Liver (tissue), 9 donors: ENCODE measurements around the gene SGCD. TPM values are rescaled to one million over a fixed set of nuclear protein-coding genes. Genes with fewer than 3 reads are reported as not detected.

Experiments
- DNase-seq: peaks from one replicate; pipeline ENCODE4 v3.0.0-alpha.2; 2017; ENCODE audit warnings: low spot score
- H3K27ac ChIP-seq, 2 donors: one replicate each; pipeline ENCODE4 v1.7.0; 2013; ENCODE audit warnings: inconsistent platforms in 2 of 2, low read length in 2 of 2, control low read depth in 1 of 2, low read depth in 1 of 2, mild to moderate bottlenecking in 1 of 2
- H3K27me3 ChIP-seq, 4 donors: one replicate each; pipeline versions ENCODE4 v1.6.1 to v1.7.0; 2013; ENCODE audit warnings: low read length in 3 of 4, inconsistent platforms in 1 of 4, mild to moderate bottlenecking in 1 of 4, moderate library complexity in 1 of 4; ENCODE audit not compliant: control insufficient read depth in 4 of 4, insufficient read depth in 4 of 4
- H3K36me3 ChIP-seq, 4 donors: one replicate each; pipeline versions ENCODE4 v1.6.1 to v1.7.0; 2013; ENCODE audit warnings: low read length in 3 of 4, mild to moderate bottlenecking in 3 of 4, low read depth in 1 of 4, moderate library complexity in 1 of 4; ENCODE audit not compliant: control insufficient read depth in 4 of 4, insufficient read depth in 3 of 4
- H3K4me1 ChIP-seq, 4 donors: one replicate each; pipeline versions ENCODE4 v1.6.1 to v1.7.0; 2013; ENCODE audit warnings: low read length in 3 of 4, mild to moderate bottlenecking in 3 of 4, moderate library complexity in 1 of 4; ENCODE audit not compliant: control insufficient read depth in 4 of 4, insufficient read depth in 4 of 4
- H3K4me3 ChIP-seq, 3 donors: one replicate each; pipeline versions ENCODE4 v1.6.1 to v1.7.0; 2013; ENCODE audit warnings: low read length in 3 of 3, control low read depth in 1 of 3, low read depth in 1 of 3, mild to moderate bottlenecking in 1 of 3
- H3K9ac ChIP-seq, 2 donors: one replicate each; pipeline ENCODE4 v1.7.0; 2013; ENCODE audit warnings: low read length in 2 of 2, mild to moderate bottlenecking in 2 of 2, moderate library complexity in 2 of 2, control low read depth in 1 of 2, low read depth in 1 of 2
- H3K9me3 ChIP-seq, 4 donors: one replicate each; pipeline versions ENCODE4 v1.6.1 to v1.7.0; 2013; ENCODE audit warnings: low read length in 3 of 4; ENCODE audit not compliant: control insufficient read depth in 4 of 4
- ATF3 ChIP-seq: IDR thresholded peaks from 2 replicates; pipeline ENCODE4 v1.6.1; 2016; ENCODE audit warnings: antibody characterized with exemption
- CTCF ChIP-seq: fragments of 150-350 bp; IDR thresholded peaks from 2 replicates; pipeline ENCODE4 v1.5.1; 2017; ENCODE audit warnings: improper control_type of control experiment, low read depth, low read length; ENCODE audit not compliant: missing input control
- EGR1 ChIP-seq, 2 donors: IDR thresholded peaks; 2 replicates each; pipeline ENCODE4 v1.6.1; 2016 to 2018; ENCODE audit warnings: antibody characterized with exemption in 2 of 2, low read depth in 2 of 2
- FOXA2 ChIP-seq: IDR thresholded peaks from 2 replicates; pipeline ENCODE4 v1.6.1; 2016; ENCODE audit warnings: antibody characterized with exemption
- GABPA ChIP-seq, 2 donors: IDR thresholded peaks in 1 of 2; conservative IDR thresholded peaks in 1 of 2; 2 replicates each; pipeline ENCODE4 v1.6.1; 2016; ENCODE audit warnings: antibody characterized with exemption in 2 of 2, mild to moderate bottlenecking in 1 of 2, moderate library complexity in 1 of 2
- HNF4A ChIP-seq, 2 donors: conservative IDR thresholded peaks; 2 replicates each; pipeline ENCODE4 v1.6.1; 2016; ENCODE audit warnings: antibody characterized with exemption in 2 of 2, mild to moderate bottlenecking in 2 of 2
- HNF4G ChIP-seq: IDR thresholded peaks from 2 replicates; pipeline ENCODE4 v1.6.1; 2016; ENCODE audit warnings: antibody characterized with exemption
- JUND ChIP-seq, 2 donors: IDR thresholded peaks; 2 replicates each; pipeline ENCODE4 v1.6.1; 2016; ENCODE audit warnings: antibody characterized with exemption in 2 of 2
- MAX ChIP-seq: IDR thresholded peaks from 2 replicates; pipeline ENCODE4 v1.6.1; 2016; ENCODE audit warnings: antibody characterized with exemption
- NR2F2 ChIP-seq: IDR thresholded peaks from 2 replicates; pipeline ENCODE4 v1.6.1; 2016; ENCODE audit warnings: antibody characterized with exemption
- RAD21 ChIP-seq, 2 donors: IDR thresholded peaks; 2 replicates each; pipeline ENCODE4 v1.6.1; 2016; ENCODE audit warnings: antibody characterized with exemption in 2 of 2, mild to moderate bottlenecking in 2 of 2
- RXRA ChIP-seq, 2 donors: IDR thresholded peaks; 2 replicates each; pipeline ENCODE4 v1.6.1; 2017 to 2018; ENCODE audit warnings: antibody characterized with exemption in 2 of 2, mild to moderate bottlenecking in 1 of 2
- SP1 ChIP-seq: IDR thresholded peaks from 2 replicates; pipeline ENCODE4 v1.6.1; 2018; ENCODE audit warnings: antibody characterized with exemption, mild to moderate bottlenecking
- TAF1 ChIP-seq: conservative IDR thresholded peaks from 2 replicates; pipeline ENCODE4 v1.6.1; 2016; ENCODE audit warnings: antibody characterized with exemption, mild to moderate bottlenecking
- YY1 ChIP-seq: IDR thresholded peaks from 2 replicates; pipeline ENCODE4 v1.6.1; 2016; ENCODE audit warnings: antibody characterized with exemption, mild to moderate bottlenecking
- WGBS: extraction: QIAGEN DNeasy Blood & Tissue Kit; methylation state at CpG from one replicate; pipeline ENCODE4 v1.1.7; 2013; 5-methylcytosine and 5-hydroxymethylcytosine counted together
- polyA plus RNA-seq, 2 donors: library from polyadenylated mRNA; stranded (reverse) in 1 of 2; unstranded in 1 of 2; fragments of 200-250 nt in 1 of 2; fragments of >200 nt in 1 of 2; fragmentation: Nextera tagmentation in 1 of 2; extraction: Ambion mirVana in 1 of 2; gene quantifications; one replicate each; pipeline versions ENCODE4 v1.2.1 to v1.2.3, GENCODE V29; 2013 to 2015
- total RNA-seq, 2 donors: library from RNA; depleted of rRNA; stranded (reverse); fragments of >200 nt; gene quantifications; one replicate each; pipeline ENCODE4 v1.2.3, GENCODE V29; 2014
- TF ChIP-seq, protein P1 (sequence below): IDR thresholded peaks from 2 replicates; pipeline ENCODE4 v1.6.1; 2016; ENCODE audit warnings: antibody characterized with exemption
- TF ChIP-seq, protein P2 (sequence below): IDR thresholded peaks from 2 replicates; pipeline ENCODE4 v1.6.1; 2016; ENCODE audit warnings: antibody characterized with exemption, mild to moderate bottlenecking
- donor health status: healthy.
- donor health status: healthy.
- donor health status: healthy.
- donor health status: healthy.
- donor health status: healthy.

Gene SGCD
- total and polyA plus RNA-seq, 4 donors = 0.35 to 1.7 (median 1.0) TPM

GRCh38 chr5:156387391-156387790, 60.4 kb downstream of the SGCD start:
- no peak overlapping the region for H3K9ac ChIP-seq
- H3K27ac ChIP-seq = no peak overlapping the region
- no peak overlapping the region for H3K4me3 ChIP-seq
- no peaks in the 10 kb centered on the region for H3K4me1 ChIP-seq
- TF ChIP-seq YY1 (no peak), CTCF (no peak), HNF4G (no peak), MAX (no peak), NR2F2 (no peak), TAF1 (no peak), JUND (IDR thresholded peaks at IDR 0.05) (no peak), RXRA (IDR thresholded peaks at IDR 0.05) (no peak)
- no peaks in the 10 kb centered on the region for H3K27me3 ChIP-seq
- no peaks in the 10 kb centered on the region for H3K9me3 ChIP-seq
- H3K36me3 ChIP-seq = no peaks in the 10 kb centered on the region
- DNase-seq = no peak

DNA sequence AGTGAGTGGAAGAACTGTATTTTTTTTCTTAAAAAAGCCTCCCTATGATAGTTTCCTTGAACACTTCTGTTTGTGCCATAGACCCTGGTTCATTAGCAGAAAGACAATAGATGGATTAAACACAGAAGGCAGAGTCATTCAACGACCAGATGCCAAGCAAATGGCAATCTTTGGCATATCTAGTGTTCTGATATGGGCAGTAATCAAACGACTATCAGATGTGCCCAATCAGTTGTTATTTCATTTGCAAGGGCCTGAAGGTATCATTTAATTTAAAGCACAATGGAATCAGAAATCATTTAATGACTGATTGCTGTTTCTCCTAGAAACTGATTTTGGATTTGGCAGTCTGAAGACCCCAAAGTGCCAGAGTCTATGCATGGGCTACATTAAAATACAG, 61.3 kb downstream of the SGCD start:
- no peak overlapping the region for H3K9ac ChIP-seq
- H3K4me3 ChIP-seq = no peak overlapping the region
- TF ChIP-seq HNF4G (no peak), NR2F2 (no peak), GABPA (IDR thresholded peaks at IDR 0.05 in 1 of 2, conservative IDR thresholded peaks at IDR 0.05 in 1 of 2) (no peak), FOXA2 (no peak), SP1 (no peak), YY1 (no peak), CTCF (no peak), RXRA (IDR thresholded peaks at IDR 0.05) (no peak), TAF1 (no peak), HNF4A (conservative IDR thresholded peaks at IDR 0.05) (no peak), JUND (IDR thresholded peaks at IDR 0.05) (no peak), RAD21 (IDR thresholded peaks at IDR 0.05) (no peak), ATF3 (no peak), EGR1 (IDR thresholded peaks at IDR 0.05; ENCODE audit: low read depth in 2 of 2) (no peak), MAX (no peak)
- TF ChIP-seq, protein P1, sequence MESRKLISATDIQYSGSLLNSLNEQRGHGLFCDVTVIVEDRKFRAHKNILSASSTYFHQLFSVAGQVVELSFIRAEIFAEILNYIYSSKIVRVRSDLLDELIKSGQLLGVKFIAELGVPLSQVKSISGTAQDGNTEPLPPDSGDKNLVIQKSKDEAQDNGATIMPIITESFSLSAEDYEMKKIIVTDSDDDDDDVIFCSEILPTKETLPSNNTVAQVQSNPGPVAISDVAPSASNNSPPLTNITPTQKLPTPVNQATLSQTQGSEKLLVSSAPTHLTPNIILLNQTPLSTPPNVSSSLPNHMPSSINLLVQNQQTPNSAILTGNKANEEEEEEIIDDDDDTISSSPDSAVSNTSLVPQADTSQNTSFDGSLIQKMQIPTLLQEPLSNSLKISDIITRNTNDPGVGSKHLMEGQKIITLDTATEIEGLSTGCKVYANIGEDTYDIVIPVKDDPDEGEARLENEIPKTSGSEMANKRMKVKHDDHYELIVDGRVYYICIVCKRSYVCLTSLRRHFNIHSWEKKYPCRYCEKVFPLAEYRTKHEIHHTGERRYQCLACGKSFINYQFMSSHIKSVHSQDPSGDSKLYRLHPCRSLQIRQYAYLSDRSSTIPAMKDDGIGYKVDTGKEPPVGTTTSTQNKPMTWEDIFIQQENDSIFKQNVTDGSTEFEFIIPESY = no peak
- TF ChIP-seq, protein P2, sequence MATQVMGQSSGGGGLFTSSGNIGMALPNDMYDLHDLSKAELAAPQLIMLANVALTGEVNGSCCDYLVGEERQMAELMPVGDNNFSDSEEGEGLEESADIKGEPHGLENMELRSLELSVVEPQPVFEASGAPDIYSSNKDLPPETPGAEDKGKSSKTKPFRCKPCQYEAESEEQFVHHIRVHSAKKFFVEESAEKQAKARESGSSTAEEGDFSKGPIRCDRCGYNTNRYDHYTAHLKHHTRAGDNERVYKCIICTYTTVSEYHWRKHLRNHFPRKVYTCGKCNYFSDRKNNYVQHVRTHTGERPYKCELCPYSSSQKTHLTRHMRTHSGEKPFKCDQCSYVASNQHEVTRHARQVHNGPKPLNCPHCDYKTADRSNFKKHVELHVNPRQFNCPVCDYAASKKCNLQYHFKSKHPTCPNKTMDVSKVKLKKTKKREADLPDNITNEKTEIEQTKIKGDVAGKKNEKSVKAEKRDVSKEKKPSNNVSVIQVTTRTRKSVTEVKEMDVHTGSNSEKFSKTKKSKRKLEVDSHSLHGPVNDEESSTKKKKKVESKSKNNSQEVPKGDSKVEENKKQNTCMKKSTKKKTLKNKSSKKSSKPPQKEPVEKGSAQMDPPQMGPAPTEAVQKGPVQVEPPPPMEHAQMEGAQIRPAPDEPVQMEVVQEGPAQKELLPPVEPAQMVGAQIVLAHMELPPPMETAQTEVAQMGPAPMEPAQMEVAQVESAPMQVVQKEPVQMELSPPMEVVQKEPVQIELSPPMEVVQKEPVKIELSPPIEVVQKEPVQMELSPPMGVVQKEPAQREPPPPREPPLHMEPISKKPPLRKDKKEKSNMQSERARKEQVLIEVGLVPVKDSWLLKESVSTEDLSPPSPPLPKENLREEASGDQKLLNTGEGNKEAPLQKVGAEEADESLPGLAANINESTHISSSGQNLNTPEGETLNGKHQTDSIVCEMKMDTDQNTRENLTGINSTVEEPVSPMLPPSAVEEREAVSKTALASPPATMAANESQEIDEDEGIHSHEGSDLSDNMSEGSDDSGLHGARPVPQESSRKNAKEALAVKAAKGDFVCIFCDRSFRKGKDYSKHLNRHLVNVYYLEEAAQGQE = no peak
- H3K9me3 ChIP-seq = no peaks in the 10 kb centered on the region
- H3K36me3 ChIP-seq = no peaks in the 10 kb centered on the region
- no peak for DNase-seq
- WGBS = 53% methylated on average over 2 of the region's 2 CpGs
- H3K27ac ChIP-seq = no peak overlapping the region
- no peaks in the 10 kb centered on the region for H3K4me1 ChIP-seq
- H3K27me3 ChIP-seq = no peaks in the 10 kb centered on the region
